ENCODE data around the gene PLEKHJ1. TPM values are rescaled to one million over a fixed set of nuclear protein-coding genes. Genes with fewer than 3 reads are reported as not detected.
A peak's percentile ranks its signal among the peaks of the same experiment; 100 is the strongest.

PLEKHJ1 gene
- total and polyA plus RNA-seq, 5 donors from 2014 or later, result 50.3 to 121 (median 100) TPM

DNA sequence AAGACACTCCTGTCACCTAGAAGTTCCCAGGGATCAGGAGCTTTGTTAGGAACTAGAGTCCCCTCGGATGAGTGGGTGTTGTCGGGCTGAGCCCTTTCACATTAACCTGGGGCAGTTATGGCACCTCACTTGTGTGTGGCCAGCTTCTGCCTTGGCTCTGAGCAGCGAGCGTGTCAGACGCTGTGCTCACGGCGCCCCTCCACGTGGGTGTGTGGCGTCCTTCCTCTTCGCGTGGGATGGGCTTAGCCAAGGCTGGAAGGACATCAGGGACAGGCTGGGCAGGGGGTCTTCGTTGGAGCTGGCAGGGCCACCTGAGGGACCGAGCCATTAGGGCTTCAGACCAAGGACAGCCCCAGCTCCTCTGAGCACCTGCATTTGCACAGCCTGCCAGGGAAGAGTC lies 49.0 kb downstream of the PLEKHJ1 start:
- Histone ChIP-seq H3K4me1 (ENCODE audit: control insufficient read depth, insufficient read depth, low read length, poor library complexity, severe bottlenecking) (no peaks in the 10 kb centered on the region), H3K27me3 (ENCODE audit: control insufficient read depth, insufficient read depth, low read length) (no peaks in the 10 kb centered on the region), H3K36me3 (ENCODE audit: control insufficient read depth, insufficient read depth, low read length) (peaks cover 27% of the 10 kb centered on the region), H3K9me3 (ENCODE audit: control insufficient read depth in 2 of 2, low read length in 2 of 2) (no peaks in the 10 kb centered on the region), H3K4me3 (ENCODE audit: low read depth, low read length) (no peak overlapping the region), H3K27ac (ENCODE audit: insufficient read depth, low read length, poor library complexity, severe bottlenecking) (no peak overlapping the region)
- Mint-ChIP-seq H3K4me1 (peaks cover 0 to 4% (median 2%) of the 10 kb centered on the region in 4 donors), H3K27ac (peak overlapping the region in 2 of 3 donors; percentile 77 to 83), H3K4me3 (no peak overlapping the region), H3K36me3 (peaks cover 10% of the 10 kb centered on the region), H3K9me3 (no peaks in the 10 kb centered on the region), H3K27me3 (no peaks in the 10 kb centered on the region)
- ATAC-seq (ENCODE audit: low read depth in 2 of 2), result no peak
- DNase-seq, result no peak

DNA sequence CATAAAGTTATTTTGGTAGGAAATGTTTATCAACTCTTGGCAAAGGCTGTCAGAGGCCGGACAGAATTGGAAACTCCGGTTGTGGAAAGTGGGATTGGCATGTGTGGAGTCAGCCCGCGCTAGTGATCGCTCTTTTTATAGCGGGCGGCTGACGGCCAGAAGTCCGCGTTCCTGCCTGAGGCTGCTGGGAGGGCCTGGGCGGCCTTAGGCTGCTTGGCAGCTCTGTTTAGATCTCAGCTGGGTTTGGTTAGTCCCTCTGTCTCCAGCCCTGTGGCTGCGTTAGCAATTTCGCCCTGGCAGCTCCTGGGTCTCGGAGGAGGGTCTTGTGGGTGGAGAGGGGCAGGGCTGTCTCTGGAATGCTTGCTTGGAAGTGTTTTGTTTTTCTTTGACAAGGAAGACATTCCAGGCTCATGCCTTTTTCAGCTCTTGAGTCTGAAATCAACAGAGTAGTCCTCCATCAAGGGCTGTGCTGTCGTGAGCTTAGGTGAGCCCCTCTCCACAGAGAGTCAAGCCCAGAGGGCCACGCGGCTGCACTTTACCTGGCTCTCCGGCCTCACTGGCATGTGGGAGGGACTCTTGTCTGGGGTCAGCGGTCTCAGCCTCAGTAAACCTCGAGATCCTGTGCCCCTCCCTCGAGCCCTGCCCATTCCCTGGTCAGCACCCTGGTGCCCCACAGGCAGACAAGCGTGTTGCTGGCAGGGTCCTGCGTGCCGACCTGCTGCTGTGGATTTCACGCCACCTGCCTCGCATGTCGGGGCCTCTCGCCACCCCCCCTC lies 49.9 kb downstream of the PLEKHJ1 start:
- H3K4me1 ChIP-seq (ENCODE audit: control insufficient read depth, insufficient read depth, low read length, poor library complexity, severe bottlenecking), result no peaks in the 10 kb centered on the region
- DNase-seq (no peak), ATAC-seq (ENCODE audit: low read depth in 2 of 2) (no peak)
- H3K27ac ChIP-seq (ENCODE audit: insufficient read depth, low read length, poor library complexity, severe bottlenecking), result no peak overlapping the region
- peaks cover 22% of the 10 kb centered on the region for H3K36me3 ChIP-seq (ENCODE audit: control insufficient read depth, insufficient read depth, low read length)
- no peak overlapping the region for H3K4me3 ChIP-seq (ENCODE audit: low read depth, low read length)
- Mint-ChIP-seq H3K27ac (no peak overlapping the region), H3K4me3 (no peak overlapping the region), H3K27me3 (no peaks in the 10 kb centered on the region), H3K9me3 (no peaks in the 10 kb centered on the region), H3K36me3 (peaks cover 10% of the 10 kb centered on the region), H3K4me1 (peaks cover 0 to 4% (median 2%) of the 10 kb centered on the region in 4 donors)
- no peaks in the 10 kb centered on the region for H3K9me3 ChIP-seq (ENCODE audit: control insufficient read depth in 2 of 2, low read length in 2 of 2)
- no peaks in the 10 kb centered on the region for H3K27me3 ChIP-seq (ENCODE audit: control insufficient read depth, insufficient read depth, low read length)

DNA sequence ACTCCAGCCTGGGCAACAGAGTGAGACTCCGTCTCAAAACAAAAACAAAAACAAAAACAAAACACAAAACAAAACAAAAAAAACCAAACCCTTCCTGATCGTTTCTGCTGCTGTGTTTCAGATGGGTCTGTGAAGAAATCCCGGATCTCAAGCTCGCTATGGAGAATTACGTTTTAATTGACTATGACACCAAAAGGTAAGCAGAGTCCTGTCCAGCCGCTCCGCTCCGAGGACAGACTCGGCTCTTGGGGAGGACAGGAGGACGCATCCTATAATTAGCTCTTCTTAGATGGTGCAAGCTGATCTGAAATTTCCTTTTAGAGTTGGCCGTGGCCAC lies 50.4 kb downstream of the PLEKHJ1 start:
- no peak overlapping the region for H3K27ac ChIP-seq (ENCODE audit: insufficient read depth, low read length, poor library complexity, severe bottlenecking)
- ATAC-seq (ENCODE audit: low read depth in 2 of 2), result no peak
- no peaks in the 10 kb centered on the region for H3K9me3 ChIP-seq (ENCODE audit: control insufficient read depth in 2 of 2, low read length in 2 of 2)
- H3K27ac Mint-ChIP-seq, result no peak overlapping the region
- peaks cover 0 to 4% (median 2%) of the 10 kb centered on the region in 4 donors for H3K4me1 Mint-ChIP-seq
- H3K4me3 Mint-ChIP-seq, result no peak overlapping the region
- no peak for DNase-seq
- H3K36me3 ChIP-seq (ENCODE audit: control insufficient read depth, insufficient read depth, low read length), result peaks cover 22% of the 10 kb centered on the region
- no peak overlapping the region for H3K4me3 ChIP-seq (ENCODE audit: low read depth, low read length)
- peaks cover 6% of the 10 kb centered on the region for H3K36me3 Mint-ChIP-seq
- H3K27me3 ChIP-seq (ENCODE audit: control insufficient read depth, insufficient read depth, low read length), result no peaks in the 10 kb centered on the region
- no peaks in the 10 kb centered on the region for H3K9me3 Mint-ChIP-seq
- H3K27me3 Mint-ChIP-seq, result no peaks in the 10 kb centered on the region
- H3K4me1 ChIP-seq (ENCODE audit: control insufficient read depth, insufficient read depth, low read length, poor library complexity, severe bottlenecking), result no peaks in the 10 kb centered on the region

DNA sequence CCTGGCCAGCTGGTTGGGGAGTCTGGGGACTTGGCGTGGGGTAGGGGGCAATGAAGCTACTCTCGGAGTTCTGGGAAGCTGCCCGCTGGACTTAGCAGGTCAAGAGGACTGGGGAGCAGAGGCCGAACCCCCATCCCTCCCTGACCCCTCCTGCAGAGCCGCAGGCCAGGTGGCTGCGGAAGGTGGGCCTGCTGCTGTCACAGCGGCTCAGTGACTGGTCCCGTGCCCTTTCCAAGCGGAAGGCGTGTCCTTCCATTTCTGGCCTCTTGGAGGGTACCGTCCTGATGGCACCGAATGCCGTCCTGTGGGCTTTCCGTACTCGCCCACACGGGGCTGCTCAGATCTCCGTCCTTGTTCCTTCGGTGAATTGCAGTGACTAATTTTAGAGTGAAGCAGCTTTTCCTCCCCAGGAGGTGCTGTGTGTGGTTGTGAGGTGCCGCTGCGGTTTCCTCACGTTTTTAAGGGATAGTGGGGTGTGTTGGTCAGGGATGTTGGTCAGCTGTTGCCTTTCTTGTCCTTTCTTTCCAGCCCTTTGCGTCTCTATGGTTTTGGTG lies 51.6 kb downstream of the PLEKHJ1 start:
- Mint-ChIP-seq H3K27ac (no peak overlapping the region), H3K36me3 (peaks cover 6% of the 10 kb centered on the region), H3K4me1 (peaks cover 0 to 7% (median 2%) of the 10 kb centered on the region in 4 donors), H3K9me3 (no peaks in the 10 kb centered on the region), H3K4me3 (no peak overlapping the region), H3K27me3 (no peaks in the 10 kb centered on the region)
- Histone ChIP-seq H3K4me3 (ENCODE audit: low read depth, low read length) (no peak overlapping the region), H3K4me1 (ENCODE audit: control insufficient read depth, insufficient read depth, low read length, poor library complexity, severe bottlenecking) (no peaks in the 10 kb centered on the region), H3K36me3 (ENCODE audit: control insufficient read depth, insufficient read depth, low read length) (peaks cover 22% of the 10 kb centered on the region), H3K27me3 (ENCODE audit: control insufficient read depth, insufficient read depth, low read length) (no peaks in the 10 kb centered on the region), H3K27ac (ENCODE audit: insufficient read depth, low read length, poor library complexity, severe bottlenecking) (no peak overlapping the region), H3K9me3 (ENCODE audit: control insufficient read depth in 2 of 2, low read length in 2 of 2) (no peaks in the 10 kb centered on the region)
- ATAC-seq (ENCODE audit: low read depth in 2 of 2) (no peak), DNase-seq (no peak)

Other genes with a start within 250 kb of the PLEKHJ1 start
- gene BTBD2, start 220.6 kb downstream of the PLEKHJ1 start, total RNA-seq, result 58.6 TPM
- 1 to 10 TPM; 3.2 to 5.4 (median 4.7) TPM for gene BTBD2, start 220.6 kb downstream of the PLEKHJ1 start, polyA plus RNA-seq
- gene MKNK2, start 185.1 kb downstream of the PLEKHJ1 start, total RNA-seq, result 340 TPM
- 10 to 100 TPM; 28.7 to 38.2 (median 32.0) TPM for gene MKNK2, start 185.1 kb downstream of the PLEKHJ1 start, polyA plus RNA-seq
- gene MOB3A, start 140.0 kb downstream of the PLEKHJ1 start, total RNA-seq, result 131 TPM
- 10 to 100 TPM; 73.6 to 91.1 (median 88.0) TPM for gene MOB3A, start 140.0 kb downstream of the PLEKHJ1 start, polyA plus RNA-seq
- gene IZUMO4, start 139.4 kb downstream of the PLEKHJ1 start, total RNA-seq, result 16.5 TPM
- gene IZUMO4, start 139.4 kb downstream of the PLEKHJ1 start, polyA plus RNA-seq, result under 1 TPM; 0.47 to 0.82 (median 0.70) TPM
- 78.0 TPM for gene AP3D1, start 84.8 kb downstream of the PLEKHJ1 start, total RNA-seq
- 10 to 100 TPM; 12.0 to 13.6 (median 12.9) TPM for gene AP3D1, start 84.8 kb downstream of the PLEKHJ1 start, polyA plus RNA-seq
- gene DOT1L, start 72.4 kb downstream of the PLEKHJ1 start, total RNA-seq, result 39.3 TPM
- gene DOT1L, start 72.4 kb downstream of the PLEKHJ1 start, polyA plus RNA-seq, result under 1 TPM; 0.17 to 0.47 (median 0.28) TPM
- gene SF3A2, start 495 bp upstream of the PLEKHJ1 start, total RNA-seq, result 146 TPM
- 10 to 100 TPM; 13.5 to 26.0 (median 20.0) TPM for gene SF3A2, start 495 bp upstream of the PLEKHJ1 start, polyA plus RNA-seq
- 3.5 TPM for gene AMH, start 13.0 kb upstream of the PLEKHJ1 start, total RNA-seq
- not detected for gene AMH, start 13.0 kb upstream of the PLEKHJ1 start, polyA plus RNA-seq
- 0.99 TPM for gene JSRP1, start 20.1 kb upstream of the PLEKHJ1 start, total RNA-seq
- 1 to 10 TPM in 3 of 4 donors, under 1 TPM in 1; 0.89 to 2.4 (median 1.8) TPM for gene JSRP1, start 20.1 kb upstream of the PLEKHJ1 start, polyA plus RNA-seq
- gene PEAK3, start 45.8 kb upstream of the PLEKHJ1 start, total RNA-seq, result not detected
- gene PEAK3, start 45.8 kb upstream of the PLEKHJ1 start, polyA plus RNA-seq, result under 1 TPM; 0.10 to 0.32 (median 0.15) TPM
- 0.22 TPM for gene LINGO3, start 71.8 kb upstream of the PLEKHJ1 start, total RNA-seq
- gene LINGO3, start 71.8 kb upstream of the PLEKHJ1 start, polyA plus RNA-seq, result 1 to 10 TPM; 3.0 to 5.3 (median 3.7) TPM
- 83.9 TPM for gene LSM7, start 92.3 kb upstream of the PLEKHJ1 start, total RNA-seq
- gene LSM7, start 92.3 kb upstream of the PLEKHJ1 start, polyA plus RNA-seq, result 100 to 1,000 TPM; 146 to 187 (median 169) TPM
- gene SPPL2B, start 92.4 kb upstream of the PLEKHJ1 start, total RNA-seq, result 69.7 TPM
- gene SPPL2B, start 92.4 kb upstream of the PLEKHJ1 start, polyA plus RNA-seq, result 1 to 10 TPM; 4.3 to 7.4 (median 6.3) TPM
- 0.17 TPM for gene TMPRSS9, start 123.9 kb upstream of the PLEKHJ1 start, total RNA-seq
- not detected for gene TMPRSS9, start 123.9 kb upstream of the PLEKHJ1 start, polyA plus RNA-seq
- 24.6 TPM for gene TIMM13, start 191.3 kb upstream of the PLEKHJ1 start, total RNA-seq
- gene TIMM13, start 191.3 kb upstream of the PLEKHJ1 start, polyA plus RNA-seq, result 10 to 100 TPM; 49.7 to 62.5 (median 59.4) TPM
- 16.0 TPM for gene LMNB2, start 220.6 kb upstream of the PLEKHJ1 start, total RNA-seq
- 1 to 10 TPM; 3.8 to 7.5 (median 4.8) TPM for gene LMNB2, start 220.6 kb upstream of the PLEKHJ1 start, polyA plus RNA-seq
- gene GADD45B, start 239.8 kb upstream of the PLEKHJ1 start, total RNA-seq, result 191 TPM
- gene GADD45B, start 239.8 kb upstream of the PLEKHJ1 start, polyA plus RNA-seq, result 10 to 100 TPM; 53.4 to 70.2 (median 63.3) TPM

All from CD4-positive, CD25-positive, alpha-beta regulatory T cell (primary cell).